CD14-positive monocyte (primary cell): Measurements from ENCODE around the gene NBAS. TPM values are rescaled to one million over a fixed set of nuclear protein-coding genes. Genes with fewer than 3 reads are reported as not detected.

Source experiments
- DNase-seq, 3 donors: peaks; one replicate each; pipeline ENCODE4 v3.0.0-alpha.2; 2011 to 2022
- H2AFZ ChIP-seq: 2 replicates; pipeline ENCODE4 v1.6.0; 2012; ENCODE audit warnings: mild to moderate bottlenecking, low read depth, low read length, inconsistent platforms; ENCODE audit not compliant: insufficient read depth, poor library complexity, severe bottlenecking
- H3K27ac ChIP-seq, 2 donors: 1 replicate in 1 of 2; 2 replicates in 1 of 2; pipeline ENCODE4 v1.5.1; 2012 to 2013; ENCODE audit warnings: low read length in 2 of 2, control low read depth in 1 of 2, inconsistent platforms in 1 of 2, low read depth in 1 of 2, mild to moderate bottlenecking in 1 of 2
- H3K27me3 ChIP-seq, 2 donors: one replicate each; pipeline versions ENCODE4 v1.6.0 to v1.6.1; 2011 to 2013; ENCODE audit warnings: low read length in 2 of 2; ENCODE audit not compliant: control insufficient read depth in 2 of 2, insufficient read depth in 2 of 2
- H3K36me3 ChIP-seq, 2 donors: replicated peaks in 1 of 2; 1 replicate in 1 of 2; 2 replicates in 1 of 2; pipeline versions ENCODE4 v1.5.1 to v1.6.1; 2012 to 2013; ENCODE audit warnings: low read length in 2 of 2, control low read depth in 1 of 2, inconsistent platforms in 1 of 2, mild to moderate bottlenecking in 1 of 2; ENCODE audit not compliant: insufficient read depth in 2 of 2, control insufficient read depth in 1 of 2
- H3K4me1 ChIP-seq, 2 donors: 1 replicate in 1 of 2; 2 replicates in 1 of 2; pipeline versions ENCODE4 v1.5.1 to v1.6.1; 2012 to 2013; ENCODE audit warnings: low read length in 2 of 2, control low read depth in 1 of 2, inconsistent platforms in 1 of 2, mild to moderate bottlenecking in 1 of 2, moderate library complexity in 1 of 2; ENCODE audit not compliant: insufficient read depth in 2 of 2, control insufficient read depth in 1 of 2
- H3K4me2 ChIP-seq: replicated peaks from 2 replicates; pipeline ENCODE3; 2012; ENCODE audit warnings: low read length, moderate library complexity, mild to moderate bottlenecking; ENCODE audit not compliant: poor library complexity, severe bottlenecking; ENCODE audit errors: extremely low read depth
- H3K4me3 ChIP-seq, 3 experiments: fragments of 200-600 bp in 1 of 3; sonication (generic) in 1 of 3; replicated peaks in 1 of 3; 1 replicate in 2 of 3; 2 replicates in 1 of 3; pipeline ENCODE4 v1.5.1; 2011 to 2013; ENCODE audit warnings: low read length in 3 of 3, mild to moderate bottlenecking in 3 of 3, control low read depth in 2 of 3, low read depth in 2 of 3, inconsistent platforms in 1 of 3, moderate library complexity in 1 of 3
- H3K79me2 ChIP-seq: 2 replicates; pipeline ENCODE4 v1.6.0; 2012; ENCODE audit warnings: mild to moderate bottlenecking, control low read depth, inconsistent platforms, low read length, moderate library complexity; ENCODE audit not compliant: insufficient read depth
- H3K9ac ChIP-seq: 2 replicates; pipeline ENCODE4 v1.6.0; 2017; ENCODE audit warnings: low read length, mild to moderate bottlenecking; ENCODE audit not compliant: insufficient read depth, poor library complexity, severe bottlenecking
- H3K9me3 ChIP-seq, 2 donors: replicated peaks in 1 of 2; 1 replicate in 1 of 2; 2 replicates in 1 of 2; pipeline versions ENCODE4 v1.5.1 to v1.6.1; 2012 to 2013; ENCODE audit warnings: low read length in 2 of 2, control low read depth in 1 of 2; ENCODE audit not compliant: control insufficient read depth in 1 of 2, insufficient read depth in 1 of 2
- H4K20me1 ChIP-seq: 2 replicates; pipeline ENCODE4 v1.6.0; 2012; ENCODE audit warnings: mild to moderate bottlenecking, low read length, control low read depth, moderate library complexity; ENCODE audit not compliant: insufficient read depth
- H3K27ac Mint-ChIP-seq, 7 donors: one replicate each; pipeline ENCODE4 v1.8.0; 2020; ENCODE audit warnings: mild to moderate bottlenecking in 7 of 7, mixed read lengths in 7 of 7, moderate library complexity in 6 of 7, inconsistent platforms in 2 of 7
- H3K27me3 Mint-ChIP-seq, 3 donors: one replicate each; pipeline ENCODE4 v1.8.0; 2021 to 2022; ENCODE audit warnings: low read depth in 3 of 3, mild to moderate bottlenecking in 3 of 3, mixed read lengths in 3 of 3, moderate library complexity in 3 of 3, inconsistent platforms in 1 of 3
- H3K36me3 Mint-ChIP-seq, 2 donors: one replicate each; pipeline ENCODE4 v1.8.0; 2020; ENCODE audit warnings: mixed read lengths in 2 of 2, inconsistent platforms in 1 of 2, mild to moderate bottlenecking in 1 of 2
- H3K4me1 Mint-ChIP-seq: one replicate; pipeline ENCODE4 v1.8.0; 2020; ENCODE audit warnings: mild to moderate bottlenecking, mixed read lengths
- H3K4me3 Mint-ChIP-seq, 2 donors: one replicate each; pipeline ENCODE4 v1.8.0; 2020; ENCODE audit warnings: mild to moderate bottlenecking in 2 of 2, mixed read lengths in 2 of 2, moderate library complexity in 1 of 2
- H3K9me3 Mint-ChIP-seq, 7 donors: one replicate each; pipeline ENCODE4 v1.8.0; 2020 to 2022; ENCODE audit warnings: mixed read lengths in 7 of 7, mild to moderate bottlenecking in 6 of 7, moderate library complexity in 6 of 7, inconsistent platforms in 2 of 7
- CTCF ChIP-seq: fragments of 200-600 bp; IDR thresholded peaks from one replicate; pipeline ENCODE4 v1.8.0; 2022; ENCODE audit warnings: antibody characterized with exemption, mild to moderate bottlenecking
- WGBS: methylation state at CpG from one replicate; pipeline ENCODE4 v1.1.5; 2013; ENCODE audit warnings: missing lambda C conversion rate; ENCODE audit not compliant: insufficient coverage; 5-methylcytosine and 5-hydroxymethylcytosine counted together
- intact Hi-C, 2 donors: fragments of 100-400 bp; cut with micrococcal nuclease; formaldehyde crosslinking; loops; one replicate each; pipeline versions ENCODE4 v1.15.0 to v1.15.1; 2023
- polyA plus RNA-seq, 3 donors: library from polyadenylated mRNA; depleted of rRNA in 1 of 3; unstranded in 2 of 3; stranded (reverse) in 1 of 3; fragments of 300-500 nt in 2 of 3; fragments of >200 nt in 1 of 3; fragmentation: Illumina TruSeq in 2 of 3; gene quantifications; 1 replicate in 2 of 3; 2 replicates in 1 of 3; pipeline ENCODE4 v1.2.3, GENCODE V29; 2012 to 2021

Gene NBAS
- polyA plus RNA-seq, 3 donors: 8.9 to 10.9 (median 8.9) TPM

- Histone ChIP-seq H3K27me3 (no peaks in the 10 kb centered on the region), H3K4me3 (no peak overlapping the region), H3K9ac (no peak overlapping the region), H3K27ac (no peak overlapping the region), H2AFZ (no peak overlapping the region), H3K36me3 (peaks cover 21 to 62% of the 10 kb centered on the region in 2 donors), H3K4me1 (no peaks in the 10 kb centered on the region), H3K9me3 (no peaks in the 10 kb centered on the region), H3K79me2 (no peaks in the 10 kb centered on the region), H4K20me1 (no peaks in the 10 kb centered on the region), H3K4me2 (no peak overlapping the region)
- no peaks in the 10 kb centered on the region for H3K27me3 Mint-ChIP-seq
- TF ChIP-seq CTCF: no peak
- intact Hi-C loops: no loop called here
- H3K4me3 Mint-ChIP-seq: no peak overlapping the region
- H3K27ac Mint-ChIP-seq: no peak overlapping the region
- H3K4me1 Mint-ChIP-seq: no peaks in the 10 kb centered on the region
- H3K9me3 Mint-ChIP-seq: peaks cover 0 to 8% (median 0%) of the 10 kb centered on the region in 7 donors
- no peak for DNase-seq
- WGBS: no CpG with 5 or more reads among the region's 1 CpG
- H3K36me3 Mint-ChIP-seq: peaks cover 41 to 56% of the 10 kb centered on the region in 2 donors
Observed at GRCh38 chr2:15284614-15285013, 276.5 kb downstream of the NBAS start.

GRCh38 chr2:15281681-15282080 lies 279.5 kb downstream of the NBAS start:
- WGBS: no CpG with 5 or more reads among the region's 2 CpGs
- no peak for DNase-seq
- H3K9me3 Mint-ChIP-seq: peaks cover 0 to 4% (median 0%) of the 10 kb centered on the region in 7 donors

More at GRCh38 chr2:15281681-15282080, 279.5 kb downstream of the NBAS start:
- Mint-ChIP-seq H3K4me1 (peaks cover 5% of the 10 kb centered on the region), H3K4me3 (no peak overlapping the region), H3K27me3 (no peaks in the 10 kb centered on the region), H3K27ac (no peak overlapping the region), H3K36me3 (peaks cover 27 to 37% of the 10 kb centered on the region in 2 donors)
- no peak overlapping the region for H2AFZ ChIP-seq
- H3K9me3 ChIP-seq: no peaks in the 10 kb centered on the region
- H4K20me1 ChIP-seq: no peaks in the 10 kb centered on the region
- H3K9ac ChIP-seq: no peak overlapping the region
- H3K36me3 ChIP-seq: peaks cover 11 to 45% of the 10 kb centered on the region in 2 donors
- intact Hi-C loops: no loop called here
- no peaks in the 10 kb centered on the region for H3K27me3 ChIP-seq
- H3K79me2 ChIP-seq: no peaks in the 10 kb centered on the region
- no peak for TF ChIP-seq CTCF
- no peak overlapping the region for H3K4me3 ChIP-seq
- H3K4me1 ChIP-seq: no peaks in the 10 kb centered on the region
- no peak overlapping the region for H3K27ac ChIP-seq
- H3K4me2 ChIP-seq: no peak overlapping the region
